Upper lobe of left lung (tissue), 6 donors: ENCODE data around the gene HIPK4. TPM values are rescaled to one million over a fixed set of nuclear protein-coding genes. Genes with fewer than 3 reads are reported as not detected.
A peak's percentile ranks its signal among the peaks of the same experiment; 100 is the strongest.

ENCODE experiments used
- ATAC-seq, 2 donors: fragments of 200-7000 bp; cut with Tn5 transposase; one replicate each; pipeline ENCODE4 v1.9.1; 2022; ENCODE audit warnings: mild to moderate bottlenecking in 2 of 2, moderate library complexity in 2 of 2; ENCODE audit not compliant: low FRiP score in 2 of 2
- DNase-seq, 2 donors: peaks; one replicate each; pipeline ENCODE4 v3.0.0-alpha.2; 2019 to 2020
- H3K27ac ChIP-seq, 4 donors: fragments of 200-600 bp; sonication (generic); one replicate each; pipeline ENCODE4 v1.5.1; 2016 to 2019
- H3K27me3 ChIP-seq, 4 donors: fragments of 200-600 bp; sonication (generic); one replicate each; pipeline ENCODE4 v1.5.1; 2017 to 2019
- H3K36me3 ChIP-seq, 4 donors: fragments of 200-600 bp; sonication (generic); one replicate each; pipeline ENCODE4 v1.5.1; 2016 to 2019
- H3K4me1 ChIP-seq, 4 donors: fragments of 200-600 bp; sonication (generic); one replicate each; pipeline ENCODE4 v1.5.1; 2018 to 2019
- H3K4me3 ChIP-seq, 4 donors: fragments of 200-600 bp; sonication (generic); one replicate each; pipeline ENCODE4 v1.5.1; 2017 to 2019; ENCODE audit warnings: mild to moderate bottlenecking in 2 of 4, moderate library complexity in 1 of 4
- H3K9me3 ChIP-seq, 4 donors: fragments of 200-600 bp; sonication (generic); one replicate each; pipeline ENCODE4 v1.5.1; 2018 to 2019
- CTCF ChIP-seq, 6 experiments: fragments of 450-650 bp in 4 of 6; fragments of 200-600 bp in 2 of 6; sonication (generic) in 2 of 6; IDR thresholded peaks; one replicate each; pipeline ENCODE4 v1.5.1; 2016 to 2019; ENCODE audit warnings: antibody characterized with exemption in 6 of 6
- EP300 ChIP-seq, 4 donors: sonication (generic); formaldehyde crosslinking; IDR thresholded peaks; one replicate each; pipeline ENCODE4 v1.5.1; 2017; ENCODE audit warnings: antibody characterized with exemption in 4 of 4, control low read depth in 2 of 4
- POLR2A ChIP-seq, 4 donors: fragments of 450-650 bp; IDR thresholded peaks; one replicate each; pipeline ENCODE4 v1.5.1; 2016 to 2017; ENCODE audit warnings: antibody characterized with exemption in 4 of 4, mild to moderate bottlenecking in 2 of 4
- POLR2AphosphoS5 ChIP-seq, 2 donors: sonication (generic); formaldehyde crosslinking; IDR thresholded peaks; one replicate each; pipeline ENCODE4 v1.5.1; 2017; ENCODE audit warnings: antibody characterized with exemption in 2 of 2
- WGBS, 2 donors: methylation state at CpG; one replicate each; pipeline ENCODE4 v1.1.5; 2017 to 2018; 5-methylcytosine and 5-hydroxymethylcytosine counted together
- total RNA-seq, 6 donors: library from RNA; depleted of rRNA in 4 of 6; stranded (reverse); fragments of >200 nt in 4 of 6; gene quantifications; one replicate each; pipeline versions ENCODE4 v1.1.0 to v1.2.1, GENCODE V29; 2016 to 2021
- donor health status: DM: no; HTN: no; CAD: no; lungs with moderate emphysema.
- donor health status: DM: no; HTN: yes; CAD: no; lungs with severe emphysema.

The HIPK4 gene
- total RNA-seq, 6 donors from 2014 or later: 0.17 to 1.0 (median 0.46) TPM; not detected in 1

- TF ChIP-seq POLR2AphosphoS5 (IDR thresholded peaks at IDR 0.05) (no peak), CTCF (IDR thresholded peaks at IDR 0.05) (no peak), EP300 (IDR thresholded peaks at IDR 0.05) (no peak), POLR2A (IDR thresholded peaks at IDR 0.05) (no peak)
- Histone ChIP-seq H3K4me3 (peak overlapping the region in 1 of 4 donors; percentile 75), H3K27ac (peak overlapping the region; percentile 97 to 100 (median 99)), H3K27me3 (no peaks in the 10 kb centered on the region), H3K36me3 (peaks cover 9 to 21% (median 11%) of the 10 kb centered on the region in 4 donors), H3K9me3 (no peaks in the 10 kb centered on the region), H3K4me1 (peaks cover 54 to 73% (median 68%) of the 10 kb centered on the region in 4 donors)
- DNase-seq (no peak), ATAC-seq (no peak)
- WGBS, 2 donors: 68 to 75% methylated on average over 16 of the region's 16 CpGs
Measured at GRCh38 chr19:40421993-40422747, 32.2 kb upstream of the HIPK4 start.

- Histone ChIP-seq H3K4me1 (peaks cover 61 to 76% (median 69%) of the 10 kb centered on the region in 4 donors), H3K4me3 (peak overlapping the region; percentile 42 to 75 (median 66)), H3K27ac (peak overlapping the region; percentile 97 to 100 (median 99)), H3K27me3 (no peaks in the 10 kb centered on the region), H3K9me3 (no peaks in the 10 kb centered on the region), H3K36me3 (peaks cover 9 to 21% (median 11%) of the 10 kb centered on the region in 4 donors)
- 3 to 4% methylated on average over 21 to 40 of the region's 56 CpGs for WGBS, 2 donors
- TF ChIP-seq CTCF (IDR thresholded peaks at IDR 0.05) (peak; percentile 82 to 95 (median 92)), POLR2AphosphoS5 (IDR thresholded peaks at IDR 0.05) (peak; percentile 92 to 97), POLR2A (IDR thresholded peaks at IDR 0.05) (peak; percentile 22 to 97 (median 84)), EP300 (IDR thresholded peaks at IDR 0.05) (peak in 2 of 4 donors; percentile 32 to 88)
- DNase-seq (peak; percentile 95 to 97), ATAC-seq (peak; percentile 90 to 95)
Measured at GRCh38 chr19:40420766-40421765, 31.1 kb upstream of the HIPK4 start.

GRCh38 chr19:40420451-40420765 lies 30.4 kb upstream of the HIPK4 start:
- no peaks in the 10 kb centered on the region for H3K9me3 ChIP-seq
- peaks cover 9 to 21% (median 11%) of the 10 kb centered on the region in 4 donors for H3K36me3 ChIP-seq
- no peak for TF ChIP-seq EP300 (IDR thresholded peaks at IDR 0.05)
- TF ChIP-seq CTCF (IDR thresholded peaks at IDR 0.05): no peak
- no peak for TF ChIP-seq POLR2AphosphoS5 (IDR thresholded peaks at IDR 0.05)
- DNase-seq (no peak), ATAC-seq (no peak)
- peak overlapping the region; percentile 42 to 75 (median 66) for H3K4me3 ChIP-seq
- peak overlapping the region; percentile 97 to 100 (median 99) for H3K27ac ChIP-seq
- H3K27me3 ChIP-seq: no peaks in the 10 kb centered on the region
- peaks cover 61 to 81% (median 74%) of the 10 kb centered on the region in 4 donors for H3K4me1 ChIP-seq
- WGBS, 2 donors: 56 to 58% methylated on average over 14 of the region's 14 CpGs

- Histone ChIP-seq H3K4me1 (peaks cover 66 to 85% (median 79%) of the 10 kb centered on the region in 4 donors), H3K4me3 (no peak overlapping the region), H3K36me3 (peaks cover 9 to 21% (median 11%) of the 10 kb centered on the region in 4 donors), H3K9me3 (no peaks in the 10 kb centered on the region), H3K27ac (peak overlapping the region; percentile 6 to 100 (median 98)), H3K27me3 (no peaks in the 10 kb centered on the region)
- 86 to 93% methylated on average over 5 of the region's 5 CpGs for WGBS, 2 donors
- DNase-seq: no peak
- ATAC-seq: no peak
- TF ChIP-seq POLR2AphosphoS5 (IDR thresholded peaks at IDR 0.05): no peak
- TF ChIP-seq CTCF (IDR thresholded peaks at IDR 0.05): no peak
- TF ChIP-seq EP300 (IDR thresholded peaks at IDR 0.05): no peak
- no peak for TF ChIP-seq POLR2A (IDR thresholded peaks at IDR 0.05)
Measured at GRCh38 chr19:40419780-40420179, 29.8 kb upstream of the HIPK4 start.
